Thoracic aorta (tissue), 2 donors: Measurements from ENCODE around the gene CCDC12. TPM values are rescaled to one million over a fixed set of nuclear protein-coding genes. Genes with fewer than 3 reads are reported as not detected.
A peak's percentile ranks its signal among the peaks of the same experiment; 100 is the strongest.

ENCODE experiments used
- ATAC-seq: fragments of 150-250 bp; one replicate; pipeline ENCODE4 v1.8.0; 2017; ENCODE audit warnings: low read depth; ENCODE audit not compliant: insufficient number of reproducible peaks, low FRiP score
- DNase-seq: peaks from one replicate; pipeline ENCODE4 v3.0.0-alpha.2; 2020; ENCODE audit warnings: low spot score
- H3K27ac ChIP-seq, 2 donors: fragments of 200-600 bp; sonication (generic); 1 replicate in 1 of 2; 2 replicates in 1 of 2; pipeline ENCODE4 v1.5.1; 2016; ENCODE audit warnings: mild to moderate bottlenecking in 2 of 2, moderate library complexity in 2 of 2
- H3K27me3 ChIP-seq: fragments of 200-600 bp; sonication (generic); replicated peaks from 2 replicates; pipeline ENCODE4 v1.6.0; 2016; ENCODE audit warnings: mild to moderate bottlenecking; ENCODE audit not compliant: insufficient read depth
- H3K36me3 ChIP-seq: fragments of 200-600 bp; sonication (generic); one replicate; pipeline ENCODE4 v1.5.1; 2016
- H3K4me1 ChIP-seq, 2 donors: fragments of 200-600 bp; sonication (generic); 1 replicate in 1 of 2; 2 replicates in 1 of 2; pipeline versions ENCODE4 v1.5.1 to v1.6.0; 2016; ENCODE audit warnings: low read depth in 2 of 2, mild to moderate bottlenecking in 1 of 2; ENCODE audit not compliant: control insufficient read depth in 1 of 2
- H3K4me3 ChIP-seq: fragments of 200-600 bp; sonication (generic); 2 replicates; pipeline ENCODE4 v1.5.1; 2016; ENCODE audit warnings: mild to moderate bottlenecking
- H3K9me3 ChIP-seq: fragments of 200-600 bp; sonication (generic); 2 replicates; pipeline ENCODE4 v1.5.1; 2016
- total RNA-seq, 2 donors: library from RNA; depleted of rRNA; stranded (reverse); fragments of >200 nt; gene quantifications; one replicate each; pipeline versions ENCODE4 v1.1.0 to v1.2.3, GENCODE V29; 2016
- TF ChIP-seq, protein P1 (sequence below): fragments of 200-600 bp; sonication (generic); IDR thresholded peaks from one replicate; pipeline ENCODE4 v1.5.1; 2019; ENCODE audit warnings: antibody characterized with exemption

The CCDC12 gene
- total RNA-seq, 2 donors from 2014 or later: 29.8 to 58.8 TPM

GRCh38 chr3:47014036-47014435, 37.5 kb upstream of the CCDC12 start:
- Histone ChIP-seq H3K4me1 (peaks cover 0 to 9% of the 10 kb centered on the region in 2 donors), H3K36me3 (peaks cover 28% of the 10 kb centered on the region), H3K4me3 (no peak overlapping the region), H3K27me3 (no peaks in the 10 kb centered on the region), H3K9me3 (no peaks in the 10 kb centered on the region), H3K27ac (no peak overlapping the region)
- ATAC-seq (no peak), DNase-seq (no peak)
- TF ChIP-seq, protein P1, sequence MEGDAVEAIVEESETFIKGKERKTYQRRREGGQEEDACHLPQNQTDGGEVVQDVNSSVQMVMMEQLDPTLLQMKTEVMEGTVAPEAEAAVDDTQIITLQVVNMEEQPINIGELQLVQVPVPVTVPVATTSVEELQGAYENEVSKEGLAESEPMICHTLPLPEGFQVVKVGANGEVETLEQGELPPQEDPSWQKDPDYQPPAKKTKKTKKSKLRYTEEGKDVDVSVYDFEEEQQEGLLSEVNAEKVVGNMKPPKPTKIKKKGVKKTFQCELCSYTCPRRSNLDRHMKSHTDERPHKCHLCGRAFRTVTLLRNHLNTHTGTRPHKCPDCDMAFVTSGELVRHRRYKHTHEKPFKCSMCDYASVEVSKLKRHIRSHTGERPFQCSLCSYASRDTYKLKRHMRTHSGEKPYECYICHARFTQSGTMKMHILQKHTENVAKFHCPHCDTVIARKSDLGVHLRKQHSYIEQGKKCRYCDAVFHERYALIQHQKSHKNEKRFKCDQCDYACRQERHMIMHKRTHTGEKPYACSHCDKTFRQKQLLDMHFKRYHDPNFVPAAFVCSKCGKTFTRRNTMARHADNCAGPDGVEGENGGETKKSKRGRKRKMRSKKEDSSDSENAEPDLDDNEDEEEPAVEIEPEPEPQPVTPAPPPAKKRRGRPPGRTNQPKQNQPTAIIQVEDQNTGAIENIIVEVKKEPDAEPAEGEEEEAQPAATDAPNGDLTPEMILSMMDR: no peak

- no peak overlapping the region for H3K4me3 ChIP-seq
- H3K36me3 ChIP-seq: peaks cover 20% of the 10 kb centered on the region
- ATAC-seq: no peak
- H3K4me1 ChIP-seq: peaks cover 0 to 9% of the 10 kb centered on the region in 2 donors
- TF ChIP-seq, protein P1: no peak
- DNase-seq: no peak
- no peaks in the 10 kb centered on the region for H3K9me3 ChIP-seq
- no peaks in the 10 kb centered on the region for H3K27me3 ChIP-seq
- no peak overlapping the region for H3K27ac ChIP-seq
Observed at GRCh38 chr3:47013231-47013630, 36.7 kb upstream of the CCDC12 start.

- ATAC-seq: no peak
Observed at GRCh38 chr3:47012342-47013230, 36.0 kb upstream of the CCDC12 start.

GRCh38 chr3:47011371-47011770, 34.8 kb upstream of the CCDC12 start:
- no peaks in the 10 kb centered on the region for H3K9me3 ChIP-seq
- H3K27ac ChIP-seq: no peak overlapping the region
- TF ChIP-seq, protein P1: no peak
- peaks cover 0 to 9% of the 10 kb centered on the region in 2 donors for H3K4me1 ChIP-seq
- no peak overlapping the region for H3K4me3 ChIP-seq
- peaks cover 4% of the 10 kb centered on the region for H3K36me3 ChIP-seq
- DNase-seq (no peak), ATAC-seq (no peak)
- no peaks in the 10 kb centered on the region for H3K27me3 ChIP-seq

More at GRCh38 chr3:47012342-47013230, 36.0 kb upstream of the CCDC12 start:
- Histone ChIP-seq H3K9me3 (no peaks in the 10 kb centered on the region), H3K27ac (no peak overlapping the region), H3K27me3 (no peaks in the 10 kb centered on the region), H3K4me1 (peaks cover 0 to 9% of the 10 kb centered on the region in 2 donors), H3K36me3 (peaks cover 13% of the 10 kb centered on the region), H3K4me3 (no peak overlapping the region)
- no peak for DNase-seq
- TF ChIP-seq, protein P1: no peak

- Histone ChIP-seq H3K4me3 (no peak overlapping the region), H3K36me3 (peaks cover under 1% of the 10 kb centered on the region), H3K9me3 (no peaks in the 10 kb centered on the region), H3K27ac (peak overlapping the region in 1 of 2 donors; percentile 84), H3K4me1 (peaks cover 0 to 9% of the 10 kb centered on the region in 2 donors), H3K27me3 (no peaks in the 10 kb centered on the region)
- no peak for DNase-seq
- no peak for ATAC-seq
- TF ChIP-seq, protein P1: no peak
Observed at GRCh38 chr3:47010910-47011309, 34.4 kb upstream of the CCDC12 start.
